Activated CD4-positive, CD25-positive, alpha-beta regulatory T cell (primary cell): ENCODE measurements around the gene SIPA1L3.

Source experiments
- DNase-seq, 4 experiments: peaks; one replicate each; lab custom pipeline; 2025; lab: John Stamatoyannopoulos, UW

The SIPA1L3 gene

GRCh38 chr19:38191747-38192146 is 284.7 kb downstream of the SIPA1L3 start:
- DNase-seq = no peak

GRCh38 chr19:38193445-38193844 is 286.4 kb downstream of the SIPA1L3 start:
- DNase-seq = no peak

- no peak for DNase-seq
Observed at GRCh38 chr19:38194061-38194701, 287.2 kb downstream of the SIPA1L3 start.

- no peak for DNase-seq
Observed at GRCh38 chr19:38195237-38195636, 288.2 kb downstream of the SIPA1L3 start.

GRCh38 chr19:38196245-38196837 is 289.3 kb downstream of the SIPA1L3 start:
- DNase-seq = no peak

- no peak for DNase-seq
Observed at GRCh38 chr19:38196948-38197656, 290.1 kb downstream of the SIPA1L3 start.

GRCh38 chr19:38197937-38198704 is 291.1 kb downstream of the SIPA1L3 start:
- no peak for DNase-seq

- DNase-seq = no peak
Observed at GRCh38 chr19:38199340-38199739, 292.3 kb downstream of the SIPA1L3 start.

GRCh38 chr19:38201731-38202130 is 294.7 kb downstream of the SIPA1L3 start:
- no peak for DNase-seq

GRCh38 chr19:38202504-38202903 is 295.5 kb downstream of the SIPA1L3 start:
- no peak for DNase-seq

- no peak for DNase-seq
Observed at GRCh38 chr19:38203197-38203596, 296.2 kb downstream of the SIPA1L3 start.

- no peak for DNase-seq
Observed at GRCh38 chr19:38204096-38204495, 297.1 kb downstream of the SIPA1L3 start.

- DNase-seq = no peak
Observed at GRCh38 chr19:38204728-38205127, 297.7 kb downstream of the SIPA1L3 start.

- DNase-seq = no peak
Observed at GRCh38 chr19:38206006-38206745, 299.2 kb downstream of the SIPA1L3 start.

GRCh38 chr19:38206928-38207327 is 299.9 kb downstream of the SIPA1L3 start:
- no peak for DNase-seq

- no peak for DNase-seq
Observed at GRCh38 chr19:38207543-38207942, 300.5 kb downstream of the SIPA1L3 start.

GRCh38 chr19:38208571-38208970 is 301.6 kb downstream of the SIPA1L3 start:
- no peak for DNase-seq

- no peak for DNase-seq
Observed at GRCh38 chr19:38209152-38209551, 302.1 kb downstream of the SIPA1L3 start.

- DNase-seq = no peak
Observed at GRCh38 chr19:38209671-38210457, 302.9 kb downstream of the SIPA1L3 start.

GRCh38 chr19:38210458-38210987 is 303.5 kb downstream of the SIPA1L3 start:
- DNase-seq = no peak

GRCh38 chr19:38211151-38211591 is 304.2 kb downstream of the SIPA1L3 start:
- no peak for DNase-seq
